ENCODE results near the gene HOXA7.

DNA sequence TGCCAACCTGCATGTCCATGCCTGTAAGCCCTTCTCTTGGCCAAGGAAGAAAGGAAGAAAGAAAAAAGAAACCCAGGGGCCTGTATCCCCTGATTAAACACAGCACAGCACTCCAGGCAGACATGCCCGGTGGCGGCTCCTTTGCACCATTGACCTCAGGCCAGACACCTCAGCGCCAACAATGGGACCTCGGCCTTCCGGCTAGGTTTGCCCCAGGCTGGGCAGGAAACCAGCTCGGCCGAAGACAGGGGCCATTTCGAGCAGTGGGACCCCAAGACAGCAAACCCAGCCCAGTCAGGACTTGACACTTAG, 14.8 kb upstream of the HOXA7 start:
- TF ChIP-seq, protein P1, sequence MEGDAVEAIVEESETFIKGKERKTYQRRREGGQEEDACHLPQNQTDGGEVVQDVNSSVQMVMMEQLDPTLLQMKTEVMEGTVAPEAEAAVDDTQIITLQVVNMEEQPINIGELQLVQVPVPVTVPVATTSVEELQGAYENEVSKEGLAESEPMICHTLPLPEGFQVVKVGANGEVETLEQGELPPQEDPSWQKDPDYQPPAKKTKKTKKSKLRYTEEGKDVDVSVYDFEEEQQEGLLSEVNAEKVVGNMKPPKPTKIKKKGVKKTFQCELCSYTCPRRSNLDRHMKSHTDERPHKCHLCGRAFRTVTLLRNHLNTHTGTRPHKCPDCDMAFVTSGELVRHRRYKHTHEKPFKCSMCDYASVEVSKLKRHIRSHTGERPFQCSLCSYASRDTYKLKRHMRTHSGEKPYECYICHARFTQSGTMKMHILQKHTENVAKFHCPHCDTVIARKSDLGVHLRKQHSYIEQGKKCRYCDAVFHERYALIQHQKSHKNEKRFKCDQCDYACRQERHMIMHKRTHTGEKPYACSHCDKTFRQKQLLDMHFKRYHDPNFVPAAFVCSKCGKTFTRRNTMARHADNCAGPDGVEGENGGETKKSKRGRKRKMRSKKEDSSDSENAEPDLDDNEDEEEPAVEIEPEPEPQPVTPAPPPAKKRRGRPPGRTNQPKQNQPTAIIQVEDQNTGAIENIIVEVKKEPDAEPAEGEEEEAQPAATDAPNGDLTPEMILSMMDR (IDR thresholded peaks at IDR 0.05; ENCODE audit: low read depth, low read length) = no peak
- no peak for TF ChIP-seq MYC (IDR thresholded peaks at IDR 0.05; ENCODE audit: low read depth, low read length)
- TF ChIP-seq POLR2A (IDR thresholded peaks at IDR 0.05; ENCODE audit: extremely low read depth, insufficient read length) = no peak
- TF ChIP-seq, protein P2, sequence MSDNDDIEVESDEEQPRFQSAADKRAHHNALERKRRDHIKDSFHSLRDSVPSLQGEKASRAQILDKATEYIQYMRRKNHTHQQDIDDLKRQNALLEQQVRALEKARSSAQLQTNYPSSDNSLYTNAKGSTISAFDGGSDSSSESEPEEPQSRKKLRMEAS (IDR thresholded peaks at IDR 0.05; ENCODE audit: low read depth, low read length) = no peak

All from NB4 (cell line).